GM19463 (cell line): ENCODE results near the gene LMNTD2.

ENCODE experiments used
- ATAC-seq: cut with Tn5 transposase; IDR thresholded peaks from one replicate; pipeline ENCODE4 v1.9.1; 2021; ENCODE audit warnings: mild to moderate bottlenecking, moderate library complexity; ENCODE audit not compliant: unreplicated experiment

Gene LMNTD2

GRCh38 chr11:554428-555226 is 5.9 kb downstream of the LMNTD2 start:
- no peak for ATAC-seq

GRCh38 chr11:553988-554340 is 6.6 kb downstream of the LMNTD2 start:
- no peak for ATAC-seq

DNA sequence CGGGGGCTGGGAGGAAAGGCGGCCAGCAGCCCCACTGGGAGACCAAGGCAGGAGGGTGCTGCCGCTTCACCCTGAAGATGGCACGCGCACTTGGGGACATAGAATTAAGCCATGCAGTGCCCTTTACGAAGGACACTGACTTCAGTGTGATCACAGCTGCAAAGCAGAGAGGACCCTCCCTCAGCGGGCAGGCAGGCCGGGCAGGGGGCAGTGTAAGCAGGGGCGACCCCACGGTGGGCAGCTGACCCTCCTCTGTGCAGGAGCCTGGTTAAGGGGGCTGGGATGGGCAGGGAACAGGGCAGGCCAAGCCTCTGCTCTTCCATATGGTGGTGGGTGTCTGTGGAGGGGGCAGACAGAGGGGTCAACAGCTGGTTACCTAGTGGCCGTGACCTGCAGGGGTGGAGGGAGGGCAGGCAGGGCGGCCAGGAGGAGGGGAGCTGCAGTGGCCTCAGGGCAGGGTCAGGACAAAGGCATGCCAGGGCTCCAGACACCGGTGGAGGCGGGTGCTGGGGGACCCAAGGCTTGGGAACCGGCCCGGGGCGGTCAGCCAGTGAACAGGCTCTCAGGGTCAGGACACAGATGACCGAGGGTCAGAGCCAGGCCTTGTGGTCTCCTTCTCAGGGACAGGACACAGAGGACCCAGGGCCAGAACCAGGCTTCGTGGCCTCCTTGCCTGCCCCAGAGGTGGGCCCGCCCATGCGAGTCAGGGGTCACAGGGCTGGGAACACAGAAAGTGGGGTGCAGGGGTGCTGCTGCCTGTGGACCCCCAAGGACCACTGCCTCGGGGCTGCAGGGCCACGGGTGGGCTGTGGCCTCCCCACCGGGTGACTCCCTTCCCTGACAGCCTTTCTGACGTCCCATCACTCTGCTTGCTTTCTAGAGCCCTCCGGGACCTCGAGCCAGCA is 7.2 kb downstream of the LMNTD2 start:
- ATAC-seq, result no peak

- ATAC-seq, result no peak
Measured at GRCh38 chr11:551596-551995, 8.9 kb downstream of the LMNTD2 start.

GRCh38 chr11:551131-551530 is 9.4 kb downstream of the LMNTD2 start:
- ATAC-seq, result no peak

- ATAC-seq, result no peak
Measured at GRCh38 chr11:550746-551085, 9.8 kb downstream of the LMNTD2 start.

DNA sequence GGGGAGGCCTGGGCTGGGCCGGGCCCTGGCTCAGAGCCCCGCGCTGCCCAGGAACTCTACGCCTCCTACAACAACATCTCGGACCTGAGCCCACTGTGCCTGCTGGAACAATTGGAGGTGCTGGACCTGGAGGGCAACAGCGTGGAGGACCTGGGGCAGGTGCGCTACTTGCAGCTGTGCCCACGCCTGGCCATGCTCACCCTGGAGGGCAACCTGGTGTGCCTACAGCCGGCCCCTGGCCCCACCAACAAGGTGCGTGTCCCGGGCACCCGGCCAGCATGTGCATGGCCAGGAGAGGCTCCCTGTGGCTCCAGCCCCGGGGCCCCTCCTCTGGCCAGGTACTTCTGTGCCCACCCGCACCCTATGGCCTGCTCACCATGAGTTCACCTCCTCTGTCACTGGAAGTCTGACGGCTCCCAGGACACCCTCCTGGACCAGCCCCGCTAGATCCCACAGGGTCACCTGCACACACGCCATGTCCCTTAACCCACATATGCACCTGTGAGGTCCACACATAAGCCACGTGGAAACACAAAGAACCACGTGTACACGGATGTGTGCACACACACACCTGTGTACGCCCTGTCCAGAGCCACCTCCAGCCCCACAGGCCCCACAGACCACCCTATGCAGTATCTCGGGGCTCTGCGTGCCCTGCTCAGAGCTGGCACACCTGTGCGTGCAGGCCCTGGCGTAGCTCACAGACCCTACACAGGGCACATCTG is 10.4 kb downstream of the LMNTD2 start:
- ATAC-seq, result no peak

- no peak for ATAC-seq
Measured at GRCh38 chr11:548700-549603, 11.6 kb downstream of the LMNTD2 start.

- no peak for ATAC-seq
Measured at GRCh38 chr11:545171-545570, 15.4 kb downstream of the LMNTD2 start.

DNA sequence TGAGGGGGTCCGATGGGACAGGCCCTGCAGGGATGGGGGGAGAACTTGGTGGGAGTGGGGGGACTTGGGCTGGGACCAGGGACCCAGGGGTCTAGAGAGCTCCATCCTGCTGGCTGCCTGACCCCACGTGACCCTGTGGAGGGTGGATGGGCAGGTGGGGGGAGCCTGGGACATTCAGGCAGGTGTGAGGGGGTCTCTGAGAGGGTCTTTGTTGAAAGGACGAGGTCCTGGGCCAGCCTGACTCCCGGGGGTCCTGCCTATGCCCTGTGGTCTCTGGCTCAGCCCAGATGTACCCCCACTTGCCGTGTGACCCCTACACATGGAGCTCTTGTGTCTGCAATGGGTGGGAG is 15.7 kb downstream of the LMNTD2 start:
- ATAC-seq, result no peak

- no peak for ATAC-seq
Measured at GRCh38 chr11:541433-541885, 19.1 kb downstream of the LMNTD2 start.

DNA sequence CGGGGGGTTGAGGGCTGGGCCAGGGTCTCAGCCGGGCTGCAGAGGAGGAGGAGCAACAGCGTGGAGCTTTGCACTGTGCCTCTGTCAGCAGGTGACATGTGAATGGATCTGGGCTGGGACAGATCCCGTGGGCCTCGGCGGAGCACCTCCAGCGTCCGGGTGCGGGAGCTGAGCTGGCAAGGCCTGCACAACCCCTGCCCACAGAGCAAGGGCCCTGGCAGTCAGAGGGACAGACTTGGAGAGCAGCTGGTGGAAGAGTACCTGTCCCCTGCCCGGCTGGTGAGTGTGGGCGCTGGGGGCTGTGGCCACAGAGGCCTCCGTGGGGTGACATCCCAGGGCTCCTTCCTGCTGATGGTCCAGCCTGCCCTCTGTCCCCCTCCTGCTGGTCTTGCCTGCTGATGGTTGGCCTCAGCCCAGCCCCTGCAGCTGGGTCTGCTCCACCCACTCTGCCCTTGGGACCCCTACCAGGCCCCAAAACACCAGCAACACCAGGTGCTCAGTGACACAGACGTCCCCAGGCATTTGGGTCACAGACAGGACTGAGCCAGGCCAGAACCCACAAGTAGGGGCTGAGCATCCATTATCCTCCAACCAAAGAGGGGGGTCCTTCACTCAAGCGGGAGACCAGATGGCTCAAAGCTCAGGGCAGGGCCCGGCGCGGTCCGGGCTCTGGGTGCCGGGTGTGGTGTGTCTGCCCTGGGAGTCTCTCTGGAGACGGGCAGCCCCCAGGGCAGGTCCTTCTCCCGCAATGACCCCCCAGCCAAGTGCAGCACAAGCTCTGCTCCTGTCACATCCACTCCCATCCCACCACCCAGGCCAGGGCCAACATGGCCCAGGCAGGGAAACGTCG is 19.7 kb downstream of the LMNTD2 start:
- no peak for ATAC-seq

GRCh38 chr11:539971-540481 is 20.5 kb downstream of the LMNTD2 start:
- ATAC-seq, result no peak

GRCh38 chr11:538431-539051 is 22.0 kb downstream of the LMNTD2 start:
- no peak for ATAC-seq

DNA sequence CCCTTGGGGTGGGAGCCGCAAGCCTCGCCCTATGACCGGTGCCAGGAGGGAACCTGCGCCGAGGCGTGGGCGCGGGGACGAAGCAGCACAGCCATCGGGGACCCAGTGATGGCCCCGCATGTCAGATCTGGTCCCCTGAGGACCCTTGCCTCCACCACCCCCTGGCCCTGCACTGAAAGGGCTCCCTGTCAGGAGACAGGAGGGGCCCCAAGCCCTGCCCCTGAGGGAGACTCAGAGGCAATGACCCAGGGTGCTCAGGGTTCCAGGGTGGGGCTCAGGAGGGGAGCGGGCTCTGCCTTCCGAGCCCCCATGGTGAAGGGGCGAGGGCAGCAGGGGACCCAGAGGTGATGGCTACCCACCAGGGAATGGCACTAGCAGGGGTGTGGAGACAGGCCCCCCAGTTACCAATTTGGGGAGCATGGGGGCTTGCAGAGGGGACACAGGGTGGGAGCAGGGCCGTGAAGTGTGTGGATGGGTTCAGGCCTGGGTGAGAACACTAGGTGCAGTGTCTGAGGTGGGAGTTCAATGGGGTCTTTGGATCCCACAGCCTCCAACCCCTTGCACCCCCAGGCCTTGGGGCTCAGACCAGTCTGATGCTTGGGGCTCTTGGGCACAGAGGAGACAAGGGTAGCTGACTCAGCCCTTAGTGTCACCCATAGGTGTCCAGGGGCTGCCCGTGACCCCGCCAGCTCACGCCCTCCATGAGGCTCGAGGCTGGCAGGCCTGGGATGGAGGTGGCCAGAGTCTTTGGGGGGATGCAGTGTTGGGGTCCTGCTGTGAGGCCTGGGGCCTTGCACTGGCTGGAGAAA is 22.7 kb downstream of the LMNTD2 start:
- no peak for ATAC-seq

- ATAC-seq, result peak; percentile 51
Measured at GRCh38 chr11:536841-537621, 23.5 kb downstream of the LMNTD2 start, which contains the start of gene LRRC56. TSS of gene LRRC56 (plus strand) at chr11:537527. CDS start at chr11:540685, 3,158 bp downstream.
